GM18499 (cell line): ENCODE measurements around the gene CPXM1.

Experiments
- ATAC-seq: cut with Tn5 transposase; IDR thresholded peaks from one replicate; pipeline ENCODE4 v1.9.1; 2021; ENCODE audit warnings: moderate number of reproducible peaks; ENCODE audit not compliant: insufficient read depth, unreplicated experiment

CPXM1 gene

GRCh38 chr20:2751878-2752566, 48.4 kb downstream of the CPXM1 start:
- no peak for ATAC-seq

GRCh38 chr20:2751347-2751877, 49.0 kb downstream of the CPXM1 start:
- ATAC-seq = no peak

GRCh38 chr20:2750491-2751251, 49.8 kb downstream of the CPXM1 start:
- no peak for ATAC-seq

GRCh38 chr20:2749951-2750490, 50.4 kb downstream of the CPXM1 start:
- no peak for ATAC-seq

GRCh38 chr20:2749343-2749950, 51.0 kb downstream of the CPXM1 start:
- ATAC-seq = no peak

- no peak for ATAC-seq
Measured at GRCh38 chr20:2748551-2749342, 51.7 kb downstream of the CPXM1 start.

GRCh38 chr20:2747676-2748235, 52.7 kb downstream of the CPXM1 start:
- no peak for ATAC-seq

- ATAC-seq = no peak
Measured at GRCh38 chr20:2746636-2747265, 53.7 kb downstream of the CPXM1 start.

- ATAC-seq = no peak
Measured at GRCh38 chr20:2745936-2746635, 54.3 kb downstream of the CPXM1 start.

- ATAC-seq = no peak
Measured at GRCh38 chr20:2745060-2745910, 55.1 kb downstream of the CPXM1 start.
